H1 (cell line): Measurements from ENCODE around the gene IFIT1. TPM values are rescaled to one million over a fixed set of nuclear protein-coding genes. Genes with fewer than 3 reads are reported as not detected.

Experiments used
- CTCF ChIA-PET: fragments of 300-600 bp; sonication (Branson Sonifier 250); formaldehyde crosslinking; loops from one replicate; lab custom pipeline; 2021; ENCODE audit not compliant: partially characterized antibody; lab: Charles Lee
- POLR2A ChIA-PET: fragments of 300-600 bp; sonication (Branson Sonifier 250); formaldehyde crosslinking; loops from one replicate; lab custom pipeline; 2021; ENCODE audit warnings: inconsistent platforms; ENCODE audit not compliant: partially characterized antibody; lab: Charles Lee
- DNase-seq, 2 experiments: peaks; one replicate each; pipeline versions ENCODE4 v3.0.0 to v3.0.0-alpha.2; 2010 to 2022; ENCODE audit warnings: low spot score in 2 of 2, low read depth in 1 of 2, mixed read lengths in 1 of 2
- FAIRE-seq: peaks from 2 replicates; lab custom pipeline; 2011; peaks lifted over from hg19 to GRCh38; lab: Jason Lieb, UNC
- H2AFZ ChIP-seq: 2 replicates; pipeline ENCODE4 v1.8.1; 2012; ENCODE audit warnings: low read length, inconsistent platforms
- H2AK5ac ChIP-seq: 2 replicates; pipeline ENCODE4 v1.6.1; 2013; ENCODE audit warnings: low read depth, low read length
- H2BK120ac ChIP-seq: replicated peaks from 2 replicates; pipeline ENCODE3; 2013; ENCODE audit warnings: low read depth, low read length, inconsistent platforms
- H2BK12ac ChIP-seq: 2 replicates; pipeline ENCODE4 v1.6.1; 2013; ENCODE audit warnings: low read depth, low read length
- H2BK15ac ChIP-seq: 2 replicates; pipeline ENCODE4 v1.6.1; 2013; ENCODE audit warnings: low read length
- H2BK20ac ChIP-seq: 2 replicates; pipeline ENCODE4 v1.6.1; 2013; ENCODE audit warnings: low read length
- H2BK5ac ChIP-seq: 2 replicates; pipeline ENCODE4 v1.6.1; 2013; ENCODE audit warnings: low read depth, low read length
- H3K14ac ChIP-seq: 2 replicates; pipeline ENCODE4 v1.6.1; 2013; ENCODE audit warnings: inconsistent platforms; ENCODE audit not compliant: insufficient read length
- H3K18ac ChIP-seq: 2 replicates; pipeline ENCODE4 v1.6.1; 2013; ENCODE audit warnings: low read length; ENCODE audit errors: extremely low read depth
- H3K23ac ChIP-seq: 2 replicates; pipeline ENCODE4 v1.6.1; 2013; ENCODE audit warnings: inconsistent platforms; ENCODE audit not compliant: insufficient read length
- H3K23me2 ChIP-seq: 2 replicates; pipeline ENCODE4 v1.6.1; 2013; ENCODE audit warnings: low read depth, low read length
- H3K27ac ChIP-seq: 2 replicates; pipeline ENCODE4 v1.6.1; 2011; ENCODE audit warnings: low read depth, low read length, inconsistent platforms
- H3K27me3 ChIP-seq, 4 experiments: replicated peaks in 1 of 4; 1 replicate in 1 of 4; 2 replicates in 3 of 4; pipeline versions ENCODE4 v1.6.1 to v1.8.1; 2011 to 2013; ENCODE audit warnings: low read length in 3 of 4, mild to moderate bottlenecking in 3 of 4, inconsistent platforms in 2 of 4, mixed read lengths in 2 of 4, moderate library complexity in 1 of 4; ENCODE audit not compliant: control insufficient read depth in 3 of 4, insufficient read depth in 3 of 4; ENCODE audit errors: extremely low read depth in 1 of 4
- H3K36me3 ChIP-seq, 4 experiments: 2 replicates each; pipeline versions ENCODE4 v1.6.1 to v1.8.1; 2011 to 2013; ENCODE audit warnings: mild to moderate bottlenecking in 4 of 4, low read length in 3 of 4, moderate library complexity in 2 of 4, control low read depth in 1 of 4, inconsistent platforms in 1 of 4; ENCODE audit not compliant: insufficient read depth in 4 of 4, control insufficient read depth in 2 of 4
- H3K4ac ChIP-seq: replicated peaks from 2 replicates; pipeline ENCODE3; 2013; ENCODE audit warnings: low read length, low read depth, mixed read lengths, inconsistent platforms; ENCODE audit not compliant: insufficient read length
- H3K4me1 ChIP-seq, 4 experiments: replicated peaks in 1 of 4; 1 replicate in 1 of 4; 2 replicates in 3 of 4; pipeline versions ENCODE4 v1.6.1 to v1.8.1; 2011 to 2013; ENCODE audit warnings: low read length in 3 of 4, inconsistent platforms in 2 of 4, mixed read lengths in 1 of 4; ENCODE audit not compliant: insufficient read depth in 4 of 4, control insufficient read depth in 3 of 4
- H3K4me2 ChIP-seq, 2 experiments: 2 replicates each; pipeline versions ENCODE4 v1.6.1 to v1.8.1; 2011 to 2013; ENCODE audit warnings: low read depth in 2 of 2, low read length in 2 of 2, control low read depth in 1 of 2, inconsistent platforms in 1 of 2, mild to moderate bottlenecking in 1 of 2; ENCODE audit not compliant: insufficient read depth in 1 of 2
- H3K4me3 ChIP-seq, 4 experiments: fragments of 200-600, 300-600 bp in 1 of 4; sonication (generic), shearing (Covaris generic), sonication (Bioruptor Twin) in 1 of 4; 2 replicates each; pipeline versions ENCODE4 v1.5.1 to v1.8.1; 2011 to 2016; ENCODE audit warnings: low read length in 4 of 4, low read depth in 3 of 4, control low read depth in 2 of 4, inconsistent platforms in 2 of 4, mild to moderate bottlenecking in 2 of 4, mixed read lengths in 1 of 4, moderate library complexity in 1 of 4; ENCODE audit not compliant: insufficient read depth in 2 of 4; ENCODE audit errors: extremely low read depth in 1 of 4
- H3K56ac ChIP-seq: replicated peaks from 2 replicates; pipeline ENCODE3; 2013; ENCODE audit warnings: low read depth, mild to moderate bottlenecking, mixed read lengths, low read length, inconsistent platforms; ENCODE audit not compliant: insufficient read length
- H3K79me1 ChIP-seq: 2 replicates; pipeline ENCODE4 v1.6.1; 2013; ENCODE audit warnings: low read depth, low read length, control low read depth
- H3K79me2 ChIP-seq, 2 experiments: 2 replicates each; pipeline versions ENCODE4 v1.6.1 to v1.8.1; 2012 to 2013; ENCODE audit warnings: low read length in 2 of 2, mild to moderate bottlenecking in 2 of 2, inconsistent platforms in 1 of 2; ENCODE audit not compliant: insufficient read depth in 2 of 2, control insufficient read depth in 1 of 2
- H3K9ac ChIP-seq, 4 experiments: replicated peaks in 1 of 4; 1 replicate in 1 of 4; 2 replicates in 3 of 4; pipeline versions ENCODE4 v1.6.1 to v1.8.1; 2011 to 2013; ENCODE audit warnings: low read depth in 3 of 4, low read length in 3 of 4, control low read depth in 2 of 4, mild to moderate bottlenecking in 2 of 4, moderate library complexity in 2 of 4, inconsistent platforms in 1 of 4; ENCODE audit errors: extremely low read depth in 1 of 4
- H3K9me3 ChIP-seq, 2 experiments: 2 replicates each; pipeline versions ENCODE4 v1.6.1 to v1.8.1; 2012 to 2013; ENCODE audit warnings: mild to moderate bottlenecking in 2 of 2, moderate library complexity in 2 of 2, control low read depth in 1 of 2, inconsistent platforms in 1 of 2, low read depth in 1 of 2, low read length in 1 of 2, mixed read lengths in 1 of 2; ENCODE audit not compliant: insufficient read depth in 2 of 2
- H4K20me1 ChIP-seq, 2 experiments: replicated peaks in 1 of 2; 2 replicates each; pipeline versions ENCODE3 to v1.8.1; 2011 to 2013; ENCODE audit warnings: inconsistent platforms in 2 of 2, low read length in 2 of 2, mild to moderate bottlenecking in 1 of 2; ENCODE audit not compliant: insufficient read depth in 2 of 2, control insufficient read depth in 1 of 2
- H4K5ac ChIP-seq: 2 replicates; pipeline ENCODE4 v1.6.1; 2013; ENCODE audit warnings: low read length, low read depth, mixed read lengths, inconsistent platforms; ENCODE audit not compliant: insufficient read length
- H4K8ac ChIP-seq: 2 replicates; pipeline ENCODE4 v1.8.0; 2013; ENCODE audit warnings: mild to moderate bottlenecking, moderate library complexity, low read length, inconsistent platforms; ENCODE audit not compliant: insufficient read depth; ENCODE audit errors: extremely low read depth
- H4K91ac ChIP-seq: replicated peaks from 2 replicates; pipeline ENCODE3; 2013; ENCODE audit warnings: low read length, mixed read lengths, inconsistent platforms; ENCODE audit not compliant: insufficient read length
- CBX8 ChIP-seq: fragments of 300-800, 300-1000 bp; sonication (generic); IDR thresholded peaks from 2 replicates; pipeline ENCODE4 v1.7.1; 2016; ENCODE audit warnings: low read depth, low read length, borderline replicate concordance
- CHD2 ChIP-seq: IDR thresholded peaks from 2 replicates; pipeline ENCODE4 v1.6.1; 2012; ENCODE audit warnings: low read length, improper control_type of control experiment
- CTBP2 ChIP-seq: IDR thresholded peaks from 2 replicates; pipeline ENCODE4 v1.7.0; 2011; ENCODE audit warnings: borderline replicate concordance, mild to moderate bottlenecking, moderate library complexity, mixed read lengths, low read length; ENCODE audit not compliant: insufficient read depth, insufficient read length
- EGR1 ChIP-seq: IDR thresholded peaks from 2 replicates; pipeline ENCODE4 v1.6.1; 2011; ENCODE audit warnings: low read depth, low read length, borderline replicate concordance
- EP300 ChIP-seq, 2 experiments: IDR thresholded peaks; 1 replicate in 1 of 2; 2 replicates in 1 of 2; pipeline ENCODE4 v1.6.1; 2011 to 2012; ENCODE audit warnings: low read depth in 2 of 2, low read length in 2 of 2, mild to moderate bottlenecking in 2 of 2, borderline replicate concordance in 1 of 2, inconsistent platforms in 1 of 2, moderate library complexity in 1 of 2
- JUND ChIP-seq: IDR thresholded peaks from 2 replicates; pipeline ENCODE4 v1.6.1; 2011; ENCODE audit warnings: mild to moderate bottlenecking, improper control_type of control experiment, low read length
- RXRA ChIP-seq: IDR thresholded peaks from 2 replicates; pipeline ENCODE4 v1.6.1; 2011; ENCODE audit warnings: low read depth, mild to moderate bottlenecking, low read length, moderate library complexity; ENCODE audit not compliant: insufficient read depth
- SAP30 ChIP-seq: fragments of 300-600 bp; sonication (generic); IDR thresholded peaks from 2 replicates; pipeline ENCODE4 v1.7.1; 2012; ENCODE audit warnings: low read length, moderate library complexity, mild to moderate bottlenecking, inconsistent platforms; ENCODE audit not compliant: insufficient read depth, insufficient replicate concordance
- TEAD4 ChIP-seq: IDR thresholded peaks from 2 replicates; pipeline ENCODE4 v1.6.1; 2012; ENCODE audit warnings: low read depth, low read length, inconsistent platforms, mixed read lengths
- WGBS, 2 experiments: shearing (Covaris generic) in 1 of 2; methylation state at CpG; one replicate each; pipeline versions ENCODE4 v1.1.6 to v1.1.7; 2013 to 2015; ENCODE audit warnings: low lambda C conversion rate in 2 of 2, mixed read lengths in 2 of 2, inconsistent platforms in 1 of 2, low coverage in 1 of 2, missing lambda C conversion rate in 1 of 2; ENCODE audit not compliant: insufficient replicate concordance in 2 of 2, insufficient coverage in 1 of 2, insufficient read length in 1 of 2; ENCODE audit errors: extremely low coverage in 1 of 2, missing lambda C conversion rate in 1 of 2; 5-methylcytosine and 5-hydroxymethylcytosine counted together
- polyA plus RNA-seq, 7 experiments: library from polyadenylated mRNA; depleted of rRNA in 3 of 7; stranded (reverse) in 5 of 7; unstranded in 2 of 7; fragments of >200 nt in 5 of 7; fragments of 200-250 nt in 2 of 7; gene quantifications; 1 replicate in 5 of 7; 2 replicates in 1 of 7; 4 replicates in 1 of 7; pipeline versions ENCODE4 v1.2.1 to v1.2.3, GENCODE V29; 2011 to 2013; ENCODE audit warnings: missing spikeins in 2 of 7, mixed read lengths in 2 of 7
- total RNA-seq: library from RNA; stranded (reverse); fragmentation: NEBNext Ultra II Directional; extraction: Animal tissue kit (Norgen Biotek cat#: 25700); gene quantifications from 2 replicates; pipeline ENCODE4 v1.2.1, GENCODE V29; 2021

IFIT1 gene
- total and polyA plus RNA-seq, 2 of the 8 experiments (the other 6 are each of a cell fraction or from before 2014, with no cell fraction given): 0.94 to 1.5 TPM

GRCh38 chr10:89384474-89385340 lies 7.7 kb upstream of the IFIT1 start:
- H3K14ac ChIP-seq: no peak overlapping the region
- H3K27me3 ChIP-seq: no peaks in the 10 kb centered on the region
- CTCF ChIA-PET: interaction anchor here (0.6 to 5.8 kb wide), 6 partner anchors 15 to 171 kb away, joined by 3 to 30 read pairs (median 4); no protein-coding TSS in a partner anchor
- no peak for TF ChIP-seq RXRA
- TF ChIP-seq EP300 (IDR thresholded peaks at IDR 0.05; ENCODE audit: borderline replicate concordance in 1 of 2, low read depth in 2 of 2, low read length in 2 of 2): no peak
- no peak for TF ChIP-seq CBX8
- no peak for TF ChIP-seq EGR1
- no peak for TF ChIP-seq CHD2
- no peak for TF ChIP-seq SAP30
- no peak for TF ChIP-seq JUND
- no peak for TF ChIP-seq TEAD4
- TF ChIP-seq CTBP2: no peak
- no peaks in the 10 kb centered on the region for H4K20me1 ChIP-seq
- no peak overlapping the region for H2BK15ac ChIP-seq
- no peak overlapping the region for H2BK12ac ChIP-seq
- H2BK5ac ChIP-seq: no peak overlapping the region
- H4K8ac ChIP-seq: no peak overlapping the region
- no peaks in the 10 kb centered on the region for H3K4me1 ChIP-seq
- no peak overlapping the region for H2AFZ ChIP-seq
- no peak overlapping the region for H3K27ac ChIP-seq
- H3K4me3 ChIP-seq: no peak overlapping the region
- H3K9me3 ChIP-seq: no peaks in the 10 kb centered on the region
- H4K5ac ChIP-seq: no peak overlapping the region
- no peak overlapping the region for H3K18ac ChIP-seq
- no peaks in the 10 kb centered on the region; the same call in 1 of the 2 replicates for H3K23me2 ChIP-seq
- no peak overlapping the region for H2AK5ac ChIP-seq
- no peak overlapping the region for H2BK20ac ChIP-seq
- no peak overlapping the region for H3K56ac ChIP-seq
- WGBS, 2 experiments: 92% methylated on average over 4 of the region's 4 CpGs; no CpG with 5 or more reads in 1 of the 2 experiments
- H3K36me3 ChIP-seq: no peaks in the 10 kb centered on the region
- no peaks in the 10 kb centered on the region for H3K79me2 ChIP-seq
- H4K91ac ChIP-seq: no peak overlapping the region
- no peak overlapping the region for H3K4ac ChIP-seq
- no peak overlapping the region for H3K23ac ChIP-seq
- no peak overlapping the region for H3K9ac ChIP-seq
- no peaks in the 10 kb centered on the region for H3K79me1 ChIP-seq
- H3K4me2 ChIP-seq: no peak overlapping the region
- POLR2A ChIA-PET: no interaction called here
- no peak overlapping the region for H2BK120ac ChIP-seq
- no peak for FAIRE-seq
- DNase-seq: no peak
